ENCODE results near the gene THOC1.

The THOC1 gene

GRCh38 chr18:213505-213904 is 54.3 kb downstream of the THOC1 start:
- DNase-seq = no peak

DNA sequence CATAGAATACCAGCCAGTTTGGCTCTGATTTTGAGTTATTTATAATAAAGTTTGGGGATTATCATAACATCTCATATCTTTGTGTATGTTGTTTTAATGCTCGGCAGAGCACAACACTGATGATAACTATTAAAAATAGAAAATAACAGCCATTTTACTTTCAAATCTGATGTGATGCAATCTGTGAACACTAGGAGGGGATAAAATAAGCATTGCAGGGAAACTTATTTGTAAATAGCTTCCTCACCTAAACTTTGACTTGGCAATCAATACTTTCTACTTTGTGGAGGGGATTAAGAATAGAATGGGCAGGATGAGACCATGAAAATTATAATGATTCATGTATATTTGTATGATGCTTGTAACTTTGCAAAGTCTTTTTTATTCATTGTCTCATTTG is 55.1 kb downstream of the THOC1 start:
- no peak for DNase-seq

DNA sequence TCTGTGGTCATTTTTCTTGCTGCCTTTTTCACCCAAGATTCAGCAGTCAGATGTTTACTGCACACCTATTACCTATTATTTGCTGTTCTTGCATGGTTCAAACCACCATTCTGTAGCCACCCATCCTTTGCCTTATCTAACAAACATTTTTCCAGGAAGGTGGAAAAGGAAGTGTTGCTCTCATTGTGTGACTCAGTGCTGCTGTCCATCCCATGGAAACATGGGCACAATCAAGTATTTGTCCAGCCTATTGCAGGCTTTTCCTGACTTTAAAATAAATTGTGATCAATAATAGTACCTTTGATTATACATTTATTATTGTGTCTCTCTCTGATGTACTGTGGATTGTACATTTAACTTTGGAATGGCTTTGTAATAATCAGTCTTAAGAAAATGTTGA is 56.3 kb downstream of the THOC1 start:
- no peak for DNase-seq

- DNase-seq = no peak
Observed at GRCh38 chr18:210733-211132, 57.1 kb downstream of the THOC1 start.

DNA sequence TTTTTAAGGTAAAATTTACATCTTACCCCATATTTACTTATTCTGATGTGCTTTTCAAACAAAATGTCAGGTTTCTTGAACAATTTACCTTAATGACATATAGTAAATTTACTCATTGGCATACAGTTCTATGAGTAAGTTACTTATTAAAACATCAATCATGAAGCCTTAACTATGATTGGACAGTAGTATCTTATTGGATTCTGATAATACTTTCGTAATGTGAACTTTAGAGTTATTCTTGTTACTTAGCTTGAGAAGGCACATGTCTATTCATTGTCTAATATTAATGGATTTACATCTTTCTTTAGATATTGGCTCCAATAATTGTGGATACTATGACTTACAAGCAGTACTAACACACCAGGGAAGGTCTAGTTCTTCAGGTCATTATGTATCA is 57.8 kb downstream of the THOC1 start:
- DNase-seq = no peak

- peak; percentile 90 for DNase-seq
Observed at GRCh38 chr18:199768-200167, 68.1 kb downstream of the THOC1 start.

DNA sequence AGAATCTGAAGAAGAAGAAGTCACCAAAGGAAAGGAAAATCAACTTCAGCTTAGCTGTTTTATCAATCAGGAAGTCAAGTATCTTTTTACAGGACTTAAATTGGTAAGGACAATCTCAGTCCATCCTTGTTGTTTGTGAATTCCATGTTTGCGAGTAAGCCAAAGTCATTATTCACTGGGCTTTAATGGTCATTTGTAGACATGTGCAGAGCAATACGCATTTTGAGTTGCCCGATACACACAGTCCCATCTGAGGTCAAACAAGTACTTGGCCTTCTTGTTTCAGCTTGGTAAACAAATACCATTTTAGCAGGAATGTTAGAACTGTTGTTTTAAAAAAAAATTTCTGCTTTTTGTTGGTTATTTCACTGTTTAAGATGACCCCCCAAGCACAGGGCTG is 68.6 kb downstream of the THOC1 start:
- peak; percentile 46 for DNase-seq

GRCh38 chr18:195651-196050 is 72.2 kb downstream of the THOC1 start:
- DNase-seq = no peak

- no peak for DNase-seq
Observed at GRCh38 chr18:192801-193200, 75.0 kb downstream of the THOC1 start.

DNA sequence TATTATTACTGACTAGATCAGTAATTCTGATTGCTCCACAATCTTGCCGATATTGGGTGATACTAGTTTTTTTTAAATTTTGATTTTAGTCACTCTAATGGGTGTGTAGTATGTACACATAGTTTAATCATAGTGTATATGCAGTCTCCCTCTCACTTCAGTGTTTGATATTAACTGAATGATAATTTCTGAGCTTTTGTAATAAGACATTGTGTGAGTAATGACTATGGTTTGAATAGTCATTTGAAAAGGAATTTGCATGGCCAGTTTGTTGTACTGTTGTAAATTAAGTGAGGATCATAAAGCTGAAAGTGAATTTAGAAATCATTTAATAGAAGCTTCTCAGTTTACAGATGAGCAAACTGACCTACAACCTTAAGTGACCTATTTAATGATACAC is 76.1 kb downstream of the THOC1 start:
- no peak for DNase-seq

GRCh38 chr18:189254-189653 is 78.6 kb downstream of the THOC1 start:
- DNase-seq = no peak

DNA sequence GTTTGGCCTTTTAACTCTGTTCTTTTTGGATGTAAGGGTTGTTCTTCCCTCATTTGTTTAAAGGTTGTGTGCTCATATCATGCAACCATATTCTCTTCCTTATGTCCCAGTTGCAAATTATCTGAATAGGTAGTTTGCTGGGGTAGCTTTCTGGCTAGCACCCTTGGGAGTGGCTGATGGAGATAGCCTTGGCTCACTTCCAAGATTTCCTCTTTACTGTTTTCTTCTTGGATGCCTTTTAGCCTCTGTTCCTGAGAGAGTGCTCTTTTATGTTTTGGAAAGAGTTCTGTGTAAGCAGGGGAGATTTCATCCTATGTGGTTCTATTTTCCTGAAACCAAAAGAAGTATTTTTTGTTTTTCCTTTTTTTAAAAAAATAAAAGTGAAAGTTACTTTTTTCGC is 84.1 kb downstream of the THOC1 start:
- DNase-seq = no peak

DNA sequence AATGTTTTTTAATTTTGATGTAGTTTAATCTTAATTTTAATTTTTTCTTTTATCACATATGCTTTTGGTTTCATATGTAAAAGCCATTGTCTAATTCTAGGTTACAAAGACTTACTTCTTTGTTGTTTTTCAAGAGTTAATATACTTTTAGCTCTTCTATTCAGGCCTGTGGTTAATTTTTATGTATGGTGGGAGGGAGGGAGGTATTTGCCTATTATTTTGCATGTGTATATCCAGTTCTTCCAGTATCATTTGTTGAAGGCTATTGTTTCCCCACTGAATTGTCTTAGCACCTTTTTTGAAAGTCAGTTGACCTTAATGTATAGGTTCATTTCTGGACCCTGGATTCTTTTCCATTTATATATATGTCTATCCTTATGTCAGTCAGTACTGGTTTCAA is 86.1 kb downstream of the THOC1 start:
- DNase-seq = no peak

DNA sequence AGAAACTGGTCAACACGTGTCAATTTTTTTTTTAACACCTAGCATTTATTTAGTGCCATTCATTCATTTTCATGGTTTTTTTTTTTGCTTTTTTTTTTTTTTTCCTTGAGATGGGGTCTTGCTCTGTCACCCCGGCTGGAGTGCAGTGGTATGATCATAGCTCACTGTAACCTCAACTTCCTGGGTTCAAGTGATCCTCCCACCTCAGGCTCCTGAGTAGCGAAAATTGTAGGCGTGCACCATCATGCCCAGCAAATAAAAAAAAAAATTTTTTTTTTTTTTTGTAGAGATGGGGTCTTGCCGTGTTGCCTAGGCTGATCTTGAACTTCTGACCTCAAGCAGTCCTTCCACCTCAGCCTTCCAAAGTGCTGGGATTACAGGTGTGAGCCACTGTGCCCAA is 88.3 kb downstream of the THOC1 start:
- DNase-seq = no peak

- no peak for DNase-seq
Observed at GRCh38 chr18:172361-172760, 95.5 kb downstream of the THOC1 start.

Measured in NCI-H146 (cell line).